GM12873 (cell line): ENCODE measurements around the gene YEATS4.

Source experiments
- CTCF ChIP-seq: IDR thresholded peaks from 2 replicates; pipeline ENCODE4 v1.5.1; 2012; ENCODE audit warnings: low read depth, mild to moderate bottlenecking, moderate library complexity, low read length, control low read depth; ENCODE audit not compliant: insufficient read depth; ENCODE audit errors: missing control alignments

YEATS4 gene

GRCh38 chr12:69345077-69345476, 14.5 kb upstream of the YEATS4 start:
- TF ChIP-seq CTCF, result no peak

GRCh38 chr12:69345742-69346141, 13.8 kb upstream of the YEATS4 start:
- no peak for TF ChIP-seq CTCF

GRCh38 chr12:69348162-69348938, 11.2 kb upstream of the YEATS4 start, which contains the start of gene LYZ:
Gene LYZ, plus strand, starts transcription at chr12:69348381. Its CDS starts 28 bp downstream, at chr12:69348409.
- no peak for TF ChIP-seq CTCF

GRCh38 chr12:69350002-69350626, 9.4 kb upstream of the YEATS4 start:
- TF ChIP-seq CTCF, result no peak

- TF ChIP-seq CTCF, result no peak
Observed at GRCh38 chr12:69350777-69351176, 8.8 kb upstream of the YEATS4 start.

GRCh38 chr12:69351462-69352236, 7.9 kb upstream of the YEATS4 start:
- TF ChIP-seq CTCF, result no peak

- no peak for TF ChIP-seq CTCF
Observed at GRCh38 chr12:69352904-69353303, 6.6 kb upstream of the YEATS4 start.
